HepG2 (cell line): ENCODE results near the gene VAC14. TPM values are rescaled to one million over a fixed set of nuclear protein-coding genes. Genes with fewer than 3 reads are reported as not detected.

ENCODE experiments used
- AGO2 ChIP-seq: fragments of 200-400 bp; formaldehyde crosslinking; optimal IDR thresholded peaks from 2 replicates; pipeline ENCODE3; 2017; ENCODE audit warnings: mild to moderate bottlenecking, low read depth, low read length, moderate library complexity
- FOXJ3 ChIP-seq: sonication (generic); formaldehyde crosslinking; IDR thresholded peaks from 2 replicates; pipeline ENCODE4 v1.4.0; 2020; ENCODE audit warnings: missing genetic modification reagents, mild to moderate bottlenecking, borderline replicate concordance
- FOXP1 ChIP-seq, 2 experiments: fragments of 450-650 bp in 1 of 2; IDR thresholded peaks; 2 replicates each; pipeline ENCODE4 v1.6.1; 2017 to 2018; ENCODE audit warnings: antibody characterized with exemption in 1 of 2
- HNRNPUL1 ChIP-seq: fragments of 200-400 bp; formaldehyde crosslinking; IDR thresholded peaks from 2 replicates; pipeline ENCODE4 v1.6.1; 2017; ENCODE audit warnings: low read depth, mild to moderate bottlenecking, low read length, moderate library complexity
- MIER3 ChIP-seq: IDR thresholded peaks from 2 replicates; pipeline ENCODE4 v1.6.1; 2016; ENCODE audit warnings: missing compliant biosample characterization, borderline replicate concordance
- NFIB ChIP-seq: sonication (generic); formaldehyde crosslinking; IDR thresholded peaks from 2 replicates; pipeline ENCODE4 v1.9.0; 2021; ENCODE audit warnings: missing genetic modification reagents, mild to moderate bottlenecking, borderline replicate concordance
- PAF1 ChIP-seq: IDR thresholded peaks from 2 replicates; pipeline ENCODE4 v1.6.1; 2016; ENCODE audit warnings: missing genetic modification reagents, missing compliant biosample characterization
- PHF20 ChIP-seq: sonication (generic); formaldehyde crosslinking; IDR thresholded peaks from 2 replicates; pipeline ENCODE4 v1.5.0; 2020; ENCODE audit warnings: mild to moderate bottlenecking, missing genetic modification reagents
- RFX5 ChIP-seq: IDR thresholded peaks from 2 replicates; pipeline ENCODE4 v1.6.1; 2011; ENCODE audit warnings: low read depth, low read length, improper control_type of control experiment
- SKI ChIP-seq: fragments of 450-650 bp; IDR thresholded peaks from one replicate; pipeline ENCODE4 v1.6.1; 2018; ENCODE audit warnings: mild to moderate bottlenecking; ENCODE audit not compliant: partially characterized antibody
- TCF12 ChIP-seq, 2 experiments: fragments of 450-650 bp in 1 of 2; sonication (generic) in 1 of 2; formaldehyde crosslinking in 1 of 2; IDR thresholded peaks; 2 replicates each; pipeline versions ENCODE4 v1.6.1 to v1.8.0; 2017 to 2022; ENCODE audit warnings: antibody characterized with exemption in 1 of 2, mild to moderate bottlenecking in 1 of 2, missing genetic modification reagents in 1 of 2, moderate library complexity in 1 of 2
- ZNF225 ChIP-seq: sonication (generic); formaldehyde crosslinking; IDR thresholded peaks from 2 replicates; pipeline ENCODE4 v1.4.0; 2020; ENCODE audit warnings: mild to moderate bottlenecking, missing genetic modification reagents
- ZNF550 ChIP-seq: sonication (generic); formaldehyde crosslinking; IDR thresholded peaks from 2 replicates; pipeline ENCODE4 v1.4.0; 2020; ENCODE audit warnings: mild to moderate bottlenecking, missing genetic modification reagents, borderline replicate concordance
- ZNF562 ChIP-seq: sonication (generic); formaldehyde crosslinking; IDR thresholded peaks from 2 replicates; pipeline ENCODE4 v1.8.0; 2022; ENCODE audit warnings: missing genetic modification reagents, borderline replicate concordance
- ZNF589 ChIP-seq: sonication (generic); formaldehyde crosslinking; conservative IDR thresholded peaks from 2 replicates; pipeline ENCODE4 v1.8.0; 2022; ENCODE audit warnings: mild to moderate bottlenecking, moderate library complexity, missing genetic modification reagents
- ZNF605 ChIP-seq: sonication (generic); formaldehyde crosslinking; IDR thresholded peaks from 2 replicates; pipeline ENCODE4 v1.8.0; 2022; ENCODE audit warnings: mild to moderate bottlenecking, missing genetic modification reagents
- ZNF629 ChIP-seq: sonication (generic); formaldehyde crosslinking; conservative IDR thresholded peaks from 2 replicates; pipeline ENCODE4 v1.5.0; 2020; ENCODE audit warnings: missing genetic modification reagents
- ZNF724P ChIP-seq: sonication (generic); formaldehyde crosslinking; IDR thresholded peaks from 2 replicates; pipeline ENCODE4 v1.8.0; 2022; ENCODE audit warnings: missing genetic modification reagents, borderline replicate concordance
- ZNF761 ChIP-seq: sonication (generic); formaldehyde crosslinking; conservative IDR thresholded peaks from 2 replicates; pipeline ENCODE4 v1.4.0; 2020; ENCODE audit warnings: mild to moderate bottlenecking, missing genetic modification reagents
- ZNF766 ChIP-seq: sonication (generic); formaldehyde crosslinking; IDR thresholded peaks from 2 replicates; pipeline ENCODE4 v1.5.0; 2020; ENCODE audit warnings: missing genetic modification reagents, borderline replicate concordance
- ZSCAN22 ChIP-seq: sonication (generic); formaldehyde crosslinking; IDR thresholded peaks from 2 replicates; pipeline ENCODE4 v1.4.0; 2020; ENCODE audit warnings: mild to moderate bottlenecking, missing genetic modification reagents
- polyA plus RNA-seq, 8 experiments: library from polyadenylated mRNA; depleted of rRNA in 3 of 8; stranded (reverse) in 7 of 8; unstranded in 1 of 8; fragments of >200 nt; fragmentation: Illumina TruSeq in 4 of 8; extraction: Trizol in 4 of 8; gene quantifications; 2 replicates each; pipeline versions ENCODE4 v1.2.1 to v1.2.3, GENCODE V29; 2011 to 2016; ENCODE audit warnings: low read depth in 4 of 8, missing spikeins in 1 of 8, mixed read lengths in 1 of 8; ENCODE audit not compliant: insufficient read depth in 1 of 8
- total RNA-seq, 5 experiments: library from RNA; depleted of rRNA; stranded (reverse); fragments of >200 nt; fragmentation: Illumina TruSeq; extraction: Trizol; gene quantifications; 2 replicates each; pipeline ENCODE4 v1.2.3, GENCODE V29; 2016; ENCODE audit warnings: low read depth in 1 of 5
- TF ChIP-seq, protein P1 (sequence below): sonication (generic); formaldehyde crosslinking; IDR thresholded peaks from 2 replicates; pipeline ENCODE4 v1.5.1; 2020; ENCODE audit warnings: mild to moderate bottlenecking, missing genetic modification reagents, moderate library complexity
- TF ChIP-seq, protein P2 (sequence below): sonication (generic); formaldehyde crosslinking; IDR thresholded peaks from 2 replicates; pipeline ENCODE4 v1.5.0; 2020; ENCODE audit warnings: mild to moderate bottlenecking, missing genetic modification reagents, moderate library complexity
- TF ChIP-seq, protein P3 (sequence below): sonication (generic); formaldehyde crosslinking; IDR thresholded peaks from 2 replicates; pipeline ENCODE4; 2020; ENCODE audit warnings: missing genetic modification reagents, mild to moderate bottlenecking, borderline replicate concordance

VAC14 gene
- total and polyA plus RNA-seq, 2 of the 13 experiments (the other 11 are each of a cell fraction or from before 2014, with no cell fraction given): 23.5 to 24.6 TPM

DNA sequence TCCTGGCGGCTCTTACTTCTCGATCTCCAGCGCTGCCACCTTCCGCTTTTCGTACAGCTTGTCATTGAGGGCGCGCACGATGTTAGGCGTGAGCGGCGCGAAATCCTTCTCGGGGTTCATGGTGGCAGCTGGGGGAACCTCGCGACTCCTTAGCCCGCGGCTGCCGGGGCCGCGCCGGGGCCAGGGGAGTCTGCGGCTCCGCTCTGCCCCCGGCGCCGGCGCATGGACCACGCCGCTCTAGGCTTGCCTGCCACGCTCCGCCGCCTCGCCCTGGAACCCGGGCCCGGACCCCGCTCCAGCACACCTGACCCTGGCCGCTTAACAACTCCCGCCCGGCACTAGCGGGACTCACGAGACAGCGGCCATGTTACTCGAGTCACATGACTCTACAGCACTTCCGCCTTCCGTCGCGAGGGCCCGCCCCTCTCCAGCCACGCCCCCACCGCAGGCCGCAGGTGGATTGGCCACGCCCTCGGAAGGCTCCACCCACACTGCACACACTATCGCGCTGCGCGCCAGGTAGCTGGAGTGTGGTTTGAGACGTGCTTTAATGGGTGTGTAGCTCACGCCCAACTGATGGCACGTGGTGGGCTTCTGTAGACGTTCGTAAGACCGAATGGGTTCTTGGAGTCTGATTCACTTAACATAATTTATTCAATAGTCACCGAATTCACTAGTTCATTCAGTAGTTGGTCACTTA lies at the start of gene VAC14 (continued):
- peak; percentile 85 for TF ChIP-seq AGO2
- TF ChIP-seq, protein P1, sequence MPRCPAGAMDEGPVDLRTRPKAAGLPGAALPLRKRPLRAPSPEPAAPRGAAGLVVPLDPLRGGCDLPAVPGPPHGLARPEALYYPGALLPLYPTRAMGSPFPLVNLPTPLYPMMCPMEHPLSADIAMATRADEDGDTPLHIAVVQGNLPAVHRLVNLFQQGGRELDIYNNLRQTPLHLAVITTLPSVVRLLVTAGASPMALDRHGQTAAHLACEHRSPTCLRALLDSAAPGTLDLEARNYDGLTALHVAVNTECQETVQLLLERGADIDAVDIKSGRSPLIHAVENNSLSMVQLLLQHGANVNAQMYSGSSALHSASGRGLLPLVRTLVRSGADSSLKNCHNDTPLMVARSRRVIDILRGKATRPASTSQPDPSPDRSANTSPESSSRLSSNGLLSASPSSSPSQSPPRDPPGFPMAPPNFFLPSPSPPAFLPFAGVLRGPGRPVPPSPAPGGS (CRISPR knock-in tag): peak; percentile 30; the same call in 1 of the 2 replicates
- no peak for TF ChIP-seq ZSCAN22 (CRISPR knock-in tag)
- TF ChIP-seq ZNF225 (CRISPR knock-in tag): peak; percentile 91; the same call in 1 of the 2 replicates
- peak; percentile 100 for TF ChIP-seq PHF20 (CRISPR knock-in tag)
- TF ChIP-seq PAF1 (CRISPR knock-in tag): no peak
- TF ChIP-seq ZNF766 (CRISPR knock-in tag): 0 out of 2 replicates have a peak, but pooled peaks have one; percentile 63
- TF ChIP-seq, protein P2, sequence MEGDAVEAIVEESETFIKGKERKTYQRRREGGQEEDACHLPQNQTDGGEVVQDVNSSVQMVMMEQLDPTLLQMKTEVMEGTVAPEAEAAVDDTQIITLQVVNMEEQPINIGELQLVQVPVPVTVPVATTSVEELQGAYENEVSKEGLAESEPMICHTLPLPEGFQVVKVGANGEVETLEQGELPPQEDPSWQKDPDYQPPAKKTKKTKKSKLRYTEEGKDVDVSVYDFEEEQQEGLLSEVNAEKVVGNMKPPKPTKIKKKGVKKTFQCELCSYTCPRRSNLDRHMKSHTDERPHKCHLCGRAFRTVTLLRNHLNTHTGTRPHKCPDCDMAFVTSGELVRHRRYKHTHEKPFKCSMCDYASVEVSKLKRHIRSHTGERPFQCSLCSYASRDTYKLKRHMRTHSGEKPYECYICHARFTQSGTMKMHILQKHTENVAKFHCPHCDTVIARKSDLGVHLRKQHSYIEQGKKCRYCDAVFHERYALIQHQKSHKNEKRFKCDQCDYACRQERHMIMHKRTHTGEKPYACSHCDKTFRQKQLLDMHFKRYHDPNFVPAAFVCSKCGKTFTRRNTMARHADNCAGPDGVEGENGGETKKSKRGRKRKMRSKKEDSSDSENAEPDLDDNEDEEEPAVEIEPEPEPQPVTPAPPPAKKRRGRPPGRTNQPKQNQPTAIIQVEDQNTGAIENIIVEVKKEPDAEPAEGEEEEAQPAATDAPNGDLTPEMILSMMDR (CRISPR knock-in tag): no peak
- TF ChIP-seq ZNF589 (CRISPR knock-in tag): no peak
- TF ChIP-seq, protein P3, sequence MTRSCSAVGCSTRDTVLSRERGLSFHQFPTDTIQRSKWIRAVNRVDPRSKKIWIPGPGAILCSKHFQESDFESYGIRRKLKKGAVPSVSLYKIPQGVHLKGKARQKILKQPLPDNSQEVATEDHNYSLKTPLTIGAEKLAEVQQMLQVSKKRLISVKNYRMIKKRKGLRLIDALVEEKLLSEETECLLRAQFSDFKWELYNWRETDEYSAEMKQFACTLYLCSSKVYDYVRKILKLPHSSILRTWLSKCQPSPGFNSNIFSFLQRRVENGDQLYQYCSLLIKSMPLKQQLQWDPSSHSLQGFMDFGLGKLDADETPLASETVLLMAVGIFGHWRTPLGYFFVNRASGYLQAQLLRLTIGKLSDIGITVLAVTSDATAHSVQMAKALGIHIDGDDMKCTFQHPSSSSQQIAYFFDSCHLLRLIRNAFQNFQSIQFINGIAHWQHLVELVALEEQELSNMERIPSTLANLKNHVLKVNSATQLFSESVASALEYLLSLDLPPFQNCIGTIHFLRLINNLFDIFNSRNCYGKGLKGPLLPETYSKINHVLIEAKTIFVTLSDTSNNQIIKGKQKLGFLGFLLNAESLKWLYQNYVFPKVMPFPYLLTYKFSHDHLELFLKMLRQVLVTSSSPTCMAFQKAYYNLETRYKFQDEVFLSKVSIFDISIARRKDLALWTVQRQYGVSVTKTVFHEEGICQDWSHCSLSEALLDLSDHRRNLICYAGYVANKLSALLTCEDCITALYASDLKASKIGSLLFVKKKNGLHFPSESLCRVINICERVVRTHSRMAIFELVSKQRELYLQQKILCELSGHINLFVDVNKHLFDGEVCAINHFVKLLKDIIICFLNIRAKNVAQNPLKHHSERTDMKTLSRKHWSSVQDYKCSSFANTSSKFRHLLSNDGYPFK (CRISPR knock-in tag): peak; percentile 74; the same call in 1 of the 2 replicates
- no peak for TF ChIP-seq FOXJ3 (CRISPR knock-in tag)
- no peak for TF ChIP-seq ZNF562 (CRISPR knock-in tag)
- TF ChIP-seq ZNF605 (CRISPR knock-in tag): peak; percentile 89; the same call in 1 of the 2 replicates
- TF ChIP-seq NFIB: no peak
- TF ChIP-seq FOXP1 (IDR thresholded peaks at IDR 0.05): no peak
- TF ChIP-seq FOXP1 (CRISPR knock-in tag; IDR thresholded peaks at IDR 0.05): 0 out of 2 replicates have a peak, but pooled peaks have one; percentile 14
- peak; percentile 57; the same call in 1 of the 2 replicates for TF ChIP-seq MIER3
- TF ChIP-seq SKI: peak; percentile 10
- TF ChIP-seq ZNF724P (CRISPR knock-in tag): 0 out of 2 replicates have a peak, but pooled peaks have one; percentile 68
- no peak for TF ChIP-seq HNRNPUL1
- no peak for TF ChIP-seq ZNF550
- peak; percentile 15; the same call in 1 of the 2 replicates for TF ChIP-seq RFX5
- no peak for TF ChIP-seq ZNF629 (CRISPR knock-in tag)
- no peak for TF ChIP-seq TCF12 (IDR thresholded peaks at IDR 0.05)
- 0 out of 2 replicates have a peak, but pooled peaks have one; percentile 66 for TF ChIP-seq TCF12 (CRISPR knock-in tag; IDR thresholded peaks at IDR 0.05)
- TF ChIP-seq ZNF761 (CRISPR knock-in tag): no peak
